Choroid plexus epithelial cell (primary cell): ENCODE measurements around the gene DNPH1.

Experiments
- DNase-seq: peaks from one replicate; pipeline ENCODE4 v3.0.0-alpha.2; 2010; ENCODE audit warnings: low read depth
- H3K4me3 ChIP-seq: 2 replicates; pipeline ENCODE4 v1.5.1; 2011; ENCODE audit warnings: low read depth, mild to moderate bottlenecking, control low read depth, low read length, moderate library complexity
- TF ChIP-seq, protein P1 (sequence below): conservative IDR thresholded peaks from 2 replicates; pipeline ENCODE4 v1.5.1; 2011; ENCODE audit warnings: low read depth, mild to moderate bottlenecking, control low read depth, inconsistent platforms, low read length, moderate library complexity

The DNPH1 gene

DNA sequence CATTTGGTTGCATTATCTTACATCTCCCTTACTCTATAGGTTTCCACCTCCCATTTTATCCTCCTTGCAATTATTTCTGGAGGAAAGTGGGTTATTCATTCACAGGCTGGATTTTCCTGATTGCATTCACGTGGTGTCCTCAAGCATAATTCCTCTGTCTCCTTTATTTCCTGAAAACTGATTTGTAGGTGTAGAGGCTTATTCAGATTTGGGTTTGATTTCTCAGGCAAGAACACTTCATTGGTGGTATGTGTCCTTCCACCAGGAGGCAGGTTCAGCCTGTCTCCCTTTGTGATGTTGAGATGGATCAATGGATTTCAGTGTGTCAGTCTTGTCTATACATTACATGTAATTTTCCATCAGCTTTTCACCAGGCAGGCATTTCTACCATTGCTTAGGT lies 17.3 kb downstream of the DNPH1 start:
- H3K4me3 ChIP-seq, result no peak overlapping the region
- TF ChIP-seq, protein P1, sequence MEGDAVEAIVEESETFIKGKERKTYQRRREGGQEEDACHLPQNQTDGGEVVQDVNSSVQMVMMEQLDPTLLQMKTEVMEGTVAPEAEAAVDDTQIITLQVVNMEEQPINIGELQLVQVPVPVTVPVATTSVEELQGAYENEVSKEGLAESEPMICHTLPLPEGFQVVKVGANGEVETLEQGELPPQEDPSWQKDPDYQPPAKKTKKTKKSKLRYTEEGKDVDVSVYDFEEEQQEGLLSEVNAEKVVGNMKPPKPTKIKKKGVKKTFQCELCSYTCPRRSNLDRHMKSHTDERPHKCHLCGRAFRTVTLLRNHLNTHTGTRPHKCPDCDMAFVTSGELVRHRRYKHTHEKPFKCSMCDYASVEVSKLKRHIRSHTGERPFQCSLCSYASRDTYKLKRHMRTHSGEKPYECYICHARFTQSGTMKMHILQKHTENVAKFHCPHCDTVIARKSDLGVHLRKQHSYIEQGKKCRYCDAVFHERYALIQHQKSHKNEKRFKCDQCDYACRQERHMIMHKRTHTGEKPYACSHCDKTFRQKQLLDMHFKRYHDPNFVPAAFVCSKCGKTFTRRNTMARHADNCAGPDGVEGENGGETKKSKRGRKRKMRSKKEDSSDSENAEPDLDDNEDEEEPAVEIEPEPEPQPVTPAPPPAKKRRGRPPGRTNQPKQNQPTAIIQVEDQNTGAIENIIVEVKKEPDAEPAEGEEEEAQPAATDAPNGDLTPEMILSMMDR, result peak; percentile 20
- DNase-seq, result no peak

DNA sequence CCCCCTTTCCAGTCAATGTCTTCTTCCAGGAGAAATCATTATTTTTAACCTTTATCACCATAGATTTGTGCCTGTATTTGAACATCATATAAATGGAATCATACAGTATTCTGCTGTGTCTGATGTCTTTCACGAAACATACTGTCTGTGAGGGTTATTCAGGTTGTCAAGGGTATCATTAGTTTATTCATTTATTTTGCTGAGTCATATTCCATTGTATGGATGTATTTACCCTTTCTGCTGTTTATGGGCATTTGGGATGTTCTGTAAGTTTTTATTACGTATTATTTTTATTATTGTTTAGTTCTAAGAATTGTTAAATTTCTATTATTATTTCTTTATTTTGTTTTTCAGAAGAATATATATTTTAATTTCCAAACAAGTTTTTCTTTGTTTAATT lies 22.0 kb downstream of the DNPH1 start:
- H3K4me3 ChIP-seq, result no peak overlapping the region
- TF ChIP-seq, protein P1, result no peak

DNA sequence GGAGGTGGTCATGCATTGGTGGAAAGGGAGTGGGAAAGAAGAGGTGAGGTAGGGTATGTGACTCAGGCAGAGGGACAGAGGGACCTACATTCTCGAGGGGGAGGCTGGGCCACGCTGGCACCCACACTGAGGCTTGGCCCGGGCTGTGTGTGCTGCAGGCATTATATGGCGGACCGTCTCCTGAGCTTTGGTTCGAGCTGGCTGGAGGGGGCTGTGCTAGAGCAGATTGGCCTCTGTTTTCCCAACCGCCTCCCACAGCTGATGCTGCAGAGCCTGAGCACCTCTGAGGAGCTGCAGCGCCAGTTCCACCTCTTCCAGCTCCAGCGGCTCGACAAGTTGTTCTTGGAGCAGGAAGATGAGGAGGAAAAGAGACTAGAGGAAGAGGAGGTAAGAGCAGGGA lies 23.4 kb downstream of the DNPH1 start:
- DNase-seq, result no peak
- no peak overlapping the region for H3K4me3 ChIP-seq
- TF ChIP-seq, protein P1, result no peak

More for the DNA sequence above, 22.0 kb downstream of the DNPH1 start:
- DNase-seq, result no peak

DNA sequence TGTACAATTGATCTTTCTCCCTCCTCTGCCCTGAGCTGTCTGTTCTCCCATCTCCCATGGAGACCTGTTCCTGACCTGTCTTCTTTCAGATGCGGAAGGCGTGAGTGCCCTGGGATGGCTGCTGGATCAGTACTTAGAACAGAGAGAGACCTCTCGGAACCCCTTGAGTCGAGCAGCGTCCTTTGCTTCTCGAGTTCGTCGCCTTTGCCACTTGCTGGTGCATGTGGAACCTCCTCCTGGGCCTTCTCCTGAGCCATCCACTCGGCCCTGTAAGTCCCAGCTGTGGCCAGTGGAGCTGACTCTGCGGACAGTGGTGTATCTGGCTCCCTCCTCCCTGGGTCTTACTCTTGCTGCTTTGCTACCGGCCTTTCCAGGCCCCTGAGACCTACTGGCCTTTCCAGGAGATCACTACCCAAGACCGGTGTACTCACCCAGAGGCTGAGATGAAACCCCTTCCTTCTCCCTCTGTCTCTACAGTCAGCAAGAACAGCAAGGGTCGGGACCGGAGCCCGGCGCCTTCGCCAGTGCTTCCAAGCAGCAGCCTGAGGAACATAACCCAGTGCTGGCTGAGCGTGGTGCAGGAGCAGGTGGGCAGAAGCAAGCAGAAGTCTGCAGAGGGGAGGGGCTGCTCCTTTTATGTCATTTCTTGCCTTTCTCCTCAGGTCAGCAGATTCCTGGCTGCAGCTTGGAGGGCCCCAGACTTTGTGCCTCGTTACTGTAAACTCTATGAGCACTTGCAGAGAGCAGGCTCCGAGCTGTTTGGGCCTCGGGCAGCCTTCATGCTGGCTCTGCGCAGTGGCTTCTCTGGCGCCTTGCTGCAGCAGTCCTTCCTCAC lies 24.8 kb downstream of the DNPH1 start:
- no peak for DNase-seq
- no peak overlapping the region for H3K4me3 ChIP-seq
- TF ChIP-seq, protein P1, result no peak

DNA sequence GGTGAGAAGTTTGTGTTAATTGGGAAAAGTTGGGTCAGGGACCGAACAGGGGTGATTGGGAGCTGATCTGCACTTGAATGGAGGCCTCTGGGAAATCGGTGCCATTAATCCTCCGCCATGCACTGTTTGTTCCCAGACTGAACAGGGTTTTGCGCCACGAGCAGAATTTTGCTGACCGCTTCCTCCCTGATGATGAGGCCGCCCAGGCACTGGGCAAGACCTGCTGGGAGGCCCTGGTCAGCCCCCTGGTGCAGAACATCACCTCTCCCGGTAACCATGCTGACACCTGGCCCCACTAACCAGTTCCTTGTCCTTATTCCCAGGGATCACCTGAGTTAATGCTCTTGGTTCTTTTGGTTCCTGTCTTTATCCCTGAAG lies 25.6 kb downstream of the DNPH1 start:
- no peak for DNase-seq
- TF ChIP-seq, protein P1, result no peak

DNA sequence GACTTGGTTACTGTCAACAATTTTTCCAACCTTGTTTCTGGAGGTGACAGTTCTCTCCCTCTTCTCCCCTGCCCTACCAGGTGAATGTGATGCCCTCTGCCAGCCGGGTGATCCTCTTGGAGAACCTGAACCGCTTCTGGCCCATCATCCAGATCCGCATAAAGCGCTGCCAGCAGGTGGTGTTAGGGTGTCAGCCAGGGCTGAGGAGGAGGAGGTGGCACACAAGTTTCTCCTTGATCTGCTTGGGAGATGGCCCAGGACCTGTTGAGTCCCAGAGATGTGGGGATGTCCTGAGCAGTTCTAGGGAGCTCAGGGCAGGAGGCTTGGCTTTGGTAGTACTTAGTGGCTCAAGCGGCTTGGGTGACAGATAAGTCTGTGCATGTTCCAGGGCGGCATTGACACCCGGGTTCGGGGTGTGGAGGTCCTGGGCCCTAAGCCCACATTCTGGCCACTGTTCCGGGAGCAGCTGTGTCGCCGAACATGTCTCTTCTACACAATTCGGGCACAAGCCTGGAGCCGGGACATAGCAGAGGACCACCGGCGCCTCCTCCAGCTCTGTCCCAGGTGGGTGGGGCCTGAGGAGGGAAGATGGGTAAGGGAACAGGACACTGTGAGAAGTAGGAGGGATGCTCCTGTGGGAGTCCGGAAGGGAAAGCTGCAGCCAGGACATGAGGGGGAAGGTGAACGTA lies 26.1 kb downstream of the DNPH1 start:
- TF ChIP-seq, protein P1, result no peak
- no peak for DNase-seq
- no peak overlapping the region for H3K4me3 ChIP-seq

More for the DNA sequence above, 25.6 kb downstream of the DNPH1 start:
- no peak overlapping the region for H3K4me3 ChIP-seq
